HepG2 (cell line): Measurements from ENCODE around the gene MAML1. TPM values are rescaled to one million over a fixed set of nuclear protein-coding genes. Genes with fewer than 3 reads are reported as not detected.

Experiments
- ATF1 ChIP-seq: IDR thresholded peaks from 2 replicates; pipeline ENCODE4 v1.6.1; 2016; ENCODE audit warnings: mild to moderate bottlenecking, control low read depth
- BHLHE40 ChIP-seq: IDR thresholded peaks from 2 replicates; pipeline ENCODE4 v1.6.1; 2011; ENCODE audit warnings: low read length, improper control_type of control experiment
- BRCA1 ChIP-seq: sonication (generic); formaldehyde crosslinking; IDR thresholded peaks from 2 replicates; pipeline ENCODE4 v1.4.0; 2020; ENCODE audit warnings: missing genetic modification reagents
- ETV6 ChIP-seq: sonication (generic); formaldehyde crosslinking; conservative IDR thresholded peaks from 2 replicates; pipeline ENCODE4 v1.4.0; 2020; ENCODE audit warnings: missing genetic modification reagents
- NFYC ChIP-seq: IDR thresholded peaks from 2 replicates; pipeline ENCODE4 v1.6.1; 2016; ENCODE audit warnings: missing genetic modification reagents, missing compliant biosample characterization
- NPAS2 ChIP-seq: sonication (generic); formaldehyde crosslinking; IDR thresholded peaks from 2 replicates; pipeline ENCODE4 v1.8.0; 2022; ENCODE audit warnings: mild to moderate bottlenecking, missing genetic modification reagents, borderline replicate concordance
- NR0B2 ChIP-seq: sonication (generic); formaldehyde crosslinking; IDR thresholded peaks from 2 replicates; pipeline ENCODE4 v1.4.0; 2020; ENCODE audit warnings: mild to moderate bottlenecking, missing genetic modification reagents
- NR2F2 ChIP-seq: IDR thresholded peaks from 2 replicates; pipeline ENCODE4 v1.6.1; 2012; ENCODE audit warnings: low read depth, inconsistent platforms, borderline replicate concordance
- SNAI1 ChIP-seq: sonication (generic); formaldehyde crosslinking; IDR thresholded peaks from 2 replicates; pipeline ENCODE4 v1.5.0; 2020; ENCODE audit warnings: mild to moderate bottlenecking, missing genetic modification reagents, borderline replicate concordance
- ZFP36L2 ChIP-seq: sonication (generic); formaldehyde crosslinking; IDR thresholded peaks from 2 replicates; pipeline ENCODE4 v1.4.0; 2020; ENCODE audit warnings: missing genetic modification reagents
- ZNF138 ChIP-seq: sonication (generic); formaldehyde crosslinking; IDR thresholded peaks from 2 replicates; pipeline ENCODE4 v1.5.0; 2020; ENCODE audit warnings: mild to moderate bottlenecking, low read depth, missing genetic modification reagents
- ZNF296 ChIP-seq: sonication (generic); formaldehyde crosslinking; conservative IDR thresholded peaks from 2 replicates; pipeline ENCODE4 v1.5.0; 2020; ENCODE audit warnings: mild to moderate bottlenecking, missing genetic modification reagents
- ZNF343 ChIP-seq: sonication (generic); formaldehyde crosslinking; IDR thresholded peaks from 2 replicates; pipeline ENCODE4 v1.4.0; 2020; ENCODE audit warnings: mild to moderate bottlenecking, missing genetic modification reagents
- ZNF44 ChIP-seq: sonication (generic); formaldehyde crosslinking; IDR thresholded peaks from 2 replicates; pipeline ENCODE4 v1.5.1; 2020; ENCODE audit warnings: mild to moderate bottlenecking, missing genetic modification reagents
- ZNF552 ChIP-seq: sonication (generic); formaldehyde crosslinking; IDR thresholded peaks from 2 replicates; pipeline ENCODE4 v1.9.0; 2022; ENCODE audit warnings: missing genetic modification reagents, mild to moderate bottlenecking, borderline replicate concordance
- ZNF7 ChIP-seq: IDR thresholded peaks from 2 replicates; pipeline ENCODE4 v1.6.1; 2016; ENCODE audit warnings: missing biosample characterization, missing genetic modification reagents
- polyA plus RNA-seq, 8 experiments: library from polyadenylated mRNA; depleted of rRNA in 3 of 8; stranded (reverse) in 7 of 8; unstranded in 1 of 8; fragments of >200 nt; fragmentation: Illumina TruSeq in 4 of 8; extraction: Trizol in 4 of 8; gene quantifications; 2 replicates each; pipeline versions ENCODE4 v1.2.1 to v1.2.3, GENCODE V29; 2011 to 2016; ENCODE audit warnings: low read depth in 4 of 8, missing spikeins in 1 of 8, mixed read lengths in 1 of 8; ENCODE audit not compliant: insufficient read depth in 1 of 8
- total RNA-seq, 5 experiments: library from RNA; depleted of rRNA; stranded (reverse); fragments of >200 nt; fragmentation: Illumina TruSeq; extraction: Trizol; gene quantifications; 2 replicates each; pipeline ENCODE4 v1.2.3, GENCODE V29; 2016; ENCODE audit warnings: low read depth in 1 of 5
- TF ChIP-seq, protein P1 (sequence below): sonication (generic); formaldehyde crosslinking; conservative IDR thresholded peaks from 2 replicates; pipeline ENCODE4 v1.4.0; 2020; ENCODE audit warnings: missing genetic modification reagents
- TF ChIP-seq, protein P2 (sequence below): sonication (generic); formaldehyde crosslinking; IDR thresholded peaks from 2 replicates; pipeline ENCODE4 v1.5.0; 2020; ENCODE audit warnings: missing genetic modification reagents
- TF ChIP-seq, protein P3 (sequence below): sonication (generic); formaldehyde crosslinking; IDR thresholded peaks from 2 replicates; pipeline ENCODE4 v1.4.0; 2020; ENCODE audit warnings: mild to moderate bottlenecking, missing genetic modification reagents

The MAML1 gene
- total and polyA plus RNA-seq, 2 of the 13 experiments (the other 11 are each of a cell fraction or from before 2014, with no cell fraction given) = 10.0 to 10.8 TPM

- TF ChIP-seq ZNF44 (CRISPR knock-in tag) = no peak
- 0 out of 2 replicates have a peak, but pooled peaks have one; percentile 82 for TF ChIP-seq ZNF138 (CRISPR knock-in tag)
- 0 out of 2 replicates have a peak, but pooled peaks have one; percentile 32 for TF ChIP-seq ETV6 (CRISPR knock-in tag)
- 0 out of 2 replicates have a peak, but pooled peaks have one; percentile 1 for TF ChIP-seq NR0B2 (CRISPR knock-in tag)
- TF ChIP-seq ZFP36L2 (CRISPR knock-in tag) = no peak
- no peak for TF ChIP-seq ZNF296 (CRISPR knock-in tag)
- TF ChIP-seq, protein P1, sequence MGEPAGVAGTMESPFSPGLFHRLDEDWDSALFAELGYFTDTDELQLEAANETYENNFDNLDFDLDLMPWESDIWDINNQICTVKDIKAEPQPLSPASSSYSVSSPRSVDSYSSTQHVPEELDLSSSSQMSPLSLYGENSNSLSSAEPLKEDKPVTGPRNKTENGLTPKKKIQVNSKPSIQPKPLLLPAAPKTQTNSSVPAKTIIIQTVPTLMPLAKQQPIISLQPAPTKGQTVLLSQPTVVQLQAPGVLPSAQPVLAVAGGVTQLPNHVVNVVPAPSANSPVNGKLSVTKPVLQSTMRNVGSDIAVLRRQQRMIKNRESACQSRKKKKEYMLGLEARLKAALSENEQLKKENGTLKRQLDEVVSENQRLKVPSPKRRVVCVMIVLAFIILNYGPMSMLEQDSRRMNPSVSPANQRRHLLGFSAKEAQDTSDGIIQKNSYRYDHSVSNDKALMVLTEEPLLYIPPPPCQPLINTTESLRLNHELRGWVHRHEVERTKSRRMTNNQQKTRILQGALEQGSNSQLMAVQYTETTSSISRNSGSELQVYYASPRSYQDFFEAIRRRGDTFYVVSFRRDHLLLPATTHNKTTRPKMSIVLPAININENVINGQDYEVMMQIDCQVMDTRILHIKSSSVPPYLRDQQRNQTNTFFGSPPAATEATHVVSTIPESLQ (CRISPR knock-in tag) = no peak
- TF ChIP-seq NFYC (CRISPR knock-in tag) = peak; percentile 99
- TF ChIP-seq NR2F2 = no peak
- TF ChIP-seq BRCA1 = 0 out of 2 replicates have a peak, but pooled peaks have one; percentile 33
- TF ChIP-seq, protein P2, sequence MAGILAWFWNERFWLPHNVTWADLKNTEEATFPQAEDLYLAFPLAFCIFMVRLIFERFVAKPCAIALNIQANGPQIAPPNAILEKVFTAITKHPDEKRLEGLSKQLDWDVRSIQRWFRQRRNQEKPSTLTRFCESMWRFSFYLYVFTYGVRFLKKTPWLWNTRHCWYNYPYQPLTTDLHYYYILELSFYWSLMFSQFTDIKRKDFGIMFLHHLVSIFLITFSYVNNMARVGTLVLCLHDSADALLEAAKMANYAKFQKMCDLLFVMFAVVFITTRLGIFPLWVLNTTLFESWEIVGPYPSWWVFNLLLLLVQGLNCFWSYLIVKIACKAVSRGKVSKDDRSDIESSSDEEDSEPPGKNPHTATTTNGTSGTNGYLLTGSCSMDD (CRISPR knock-in tag) = no peak
- TF ChIP-seq ZNF552 (CRISPR knock-in tag) = no peak; the same call in 1 of the 2 replicates
- no peak for TF ChIP-seq ZNF7 (CRISPR knock-in tag)
- no peak for TF ChIP-seq NPAS2 (CRISPR knock-in tag)
- peak; percentile 85 for TF ChIP-seq ATF1 (CRISPR knock-in tag)
- no peak for TF ChIP-seq BHLHE40
- no peak for TF ChIP-seq ZNF343 (CRISPR knock-in tag)
- no peak for TF ChIP-seq SNAI1 (CRISPR knock-in tag)
- TF ChIP-seq, protein P3, sequence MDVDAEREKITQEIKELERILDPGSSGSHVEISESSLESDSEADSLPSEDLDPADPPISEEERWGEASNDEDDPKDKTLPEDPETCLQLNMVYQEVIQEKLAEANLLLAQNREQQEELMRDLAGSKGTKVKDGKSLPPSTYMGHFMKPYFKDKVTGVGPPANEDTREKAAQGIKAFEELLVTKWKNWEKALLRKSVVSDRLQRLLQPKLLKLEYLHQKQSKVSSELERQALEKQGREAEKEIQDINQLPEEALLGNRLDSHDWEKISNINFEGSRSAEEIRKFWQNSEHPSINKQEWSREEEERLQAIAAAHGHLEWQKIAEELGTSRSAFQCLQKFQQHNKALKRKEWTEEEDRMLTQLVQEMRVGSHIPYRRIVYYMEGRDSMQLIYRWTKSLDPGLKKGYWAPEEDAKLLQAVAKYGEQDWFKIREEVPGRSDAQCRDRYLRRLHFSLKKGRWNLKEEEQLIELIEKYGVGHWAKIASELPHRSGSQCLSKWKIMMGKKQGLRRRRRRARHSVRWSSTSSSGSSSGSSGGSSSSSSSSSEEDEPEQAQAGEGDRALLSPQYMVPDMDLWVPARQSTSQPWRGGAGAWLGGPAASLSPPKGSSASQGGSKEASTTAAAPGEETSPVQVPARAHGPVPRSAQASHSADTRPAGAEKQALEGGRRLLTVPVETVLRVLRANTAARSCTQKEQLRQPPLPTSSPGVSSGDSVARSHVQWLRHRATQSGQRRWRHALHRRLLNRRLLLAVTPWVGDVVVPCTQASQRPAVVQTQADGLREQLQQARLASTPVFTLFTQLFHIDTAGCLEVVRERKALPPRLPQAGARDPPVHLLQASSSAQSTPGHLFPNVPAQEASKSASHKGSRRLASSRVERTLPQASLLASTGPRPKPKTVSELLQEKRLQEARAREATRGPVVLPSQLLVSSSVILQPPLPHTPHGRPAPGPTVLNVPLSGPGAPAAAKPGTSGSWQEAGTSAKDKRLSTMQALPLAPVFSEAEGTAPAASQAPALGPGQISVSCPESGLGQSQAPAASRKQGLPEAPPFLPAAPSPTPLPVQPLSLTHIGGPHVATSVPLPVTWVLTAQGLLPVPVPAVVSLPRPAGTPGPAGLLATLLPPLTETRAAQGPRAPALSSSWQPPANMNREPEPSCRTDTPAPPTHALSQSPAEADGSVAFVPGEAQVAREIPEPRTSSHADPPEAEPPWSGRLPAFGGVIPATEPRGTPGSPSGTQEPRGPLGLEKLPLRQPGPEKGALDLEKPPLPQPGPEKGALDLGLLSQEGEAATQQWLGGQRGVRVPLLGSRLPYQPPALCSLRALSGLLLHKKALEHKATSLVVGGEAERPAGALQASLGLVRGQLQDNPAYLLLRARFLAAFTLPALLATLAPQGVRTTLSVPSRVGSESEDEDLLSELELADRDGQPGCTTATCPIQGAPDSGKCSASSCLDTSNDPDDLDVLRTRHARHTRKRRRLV = no peak; the same call in 1 of the 2 replicates
These were observed 34.4 kb upstream of the MAML1 start (continued) for GRCh38 chr5:179697993-179698934.
